ENCODE results near the gene MXD1. TPM values are rescaled to one million over a fixed set of nuclear protein-coding genes. Genes with fewer than 3 reads are reported as not detected.

Gene MXD1
- total and polyA plus RNA-seq, 2 of the 4 experiments (the other 2 are of a cell fraction) = 2.0 to 3.7 TPM

DNA sequence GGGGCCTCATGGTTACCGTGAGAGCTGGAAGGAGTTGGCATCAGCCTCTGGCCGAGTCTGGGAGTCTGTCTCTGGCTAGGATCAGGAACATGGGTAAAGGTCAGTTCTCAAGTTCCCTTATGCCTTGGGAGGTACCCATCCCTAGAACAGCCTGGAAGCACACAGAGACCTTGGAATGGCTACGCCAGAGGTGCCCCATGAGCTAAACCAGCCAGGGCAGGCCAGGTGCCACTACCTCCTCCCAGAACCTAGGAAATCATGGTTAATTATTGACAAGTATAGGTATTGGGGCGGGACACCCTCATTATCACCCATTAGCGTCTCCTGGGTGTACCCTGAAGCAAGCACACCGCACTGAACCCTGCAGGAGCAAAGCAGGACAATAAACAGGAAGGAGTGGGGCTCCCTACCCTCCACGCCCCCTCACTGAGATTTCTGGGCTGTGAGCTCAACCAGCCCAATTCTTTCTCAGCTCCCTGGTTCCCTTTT is 49.5 kb downstream of the MXD1 start:
- no peak overlapping the region for H2BK20ac ChIP-seq (ENCODE audit: low read depth, low read length)
- no peaks in the 10 kb centered on the region for H3K4me1 ChIP-seq (ENCODE audit: control insufficient read depth, insufficient read depth, low read length)
- H3K14ac ChIP-seq (replicated peaks; ENCODE audit: low read depth, low read length) = no peak overlapping the region
- ChIA-PET CTCF (no interaction called here), POLR2A (ENCODE audit: unreplicated experiment) (no interaction called here)
- H2AK9ac ChIP-seq (replicated peaks; ENCODE audit: low read depth, low read length, poor library complexity) = peak overlapping the region; percentile 57
- H3K9me3 ChIP-seq (ENCODE audit: control insufficient read depth, insufficient read depth, low read length) = no peaks in the 10 kb centered on the region
- no peak overlapping the region for H4K5ac ChIP-seq (ENCODE audit: low read depth, low read length)
- DNase-seq (no peak), ATAC-seq (ENCODE audit: low read depth) (no peak)
- no peak overlapping the region for H2AK5ac ChIP-seq (ENCODE audit: low read depth, low read length)
- no peak overlapping the region for H3K23ac ChIP-seq (ENCODE audit: low read depth, low read length)
- 60% methylated on average over 1 of the region's 7 CpGs; no CpG with 5 or more reads in 1 of the 2 experiments for WGBS, 2 experiments (ENCODE audit: extremely low coverage in 2 of 2, insufficient read length in 1 of 2)
- intact Hi-C loops (cut with micrococcal nuclease) (no loop called here), in situ Hi-C loops (cut with MboI; ENCODE audit: low sequenced_read_pairs) (no loop called here), dilution Hi-C loops (cut with HindIII; ENCODE audit: low sequenced_read_pairs, unreplicated experiment) (no loop called here)
- H2BK5ac ChIP-seq (ENCODE audit: low read depth, low read length, poor library complexity, severe bottlenecking) = no peak overlapping the region
- no peak overlapping the region for H3K18ac ChIP-seq (ENCODE audit: low read depth, low read length)
- H3K36me3 ChIP-seq (ENCODE audit: control insufficient read depth, insufficient read depth, low read length) = no peaks in the 10 kb centered on the region
- no peak overlapping the region for H3K56ac ChIP-seq (ENCODE audit: extremely low read depth, insufficient read depth, low read length)
- no peak overlapping the region for H3K27ac ChIP-seq (ENCODE audit: insufficient read depth, low read length)
- H4K91ac ChIP-seq (ENCODE audit: insufficient read depth, low read depth, low read length) = no peak overlapping the region
- peak overlapping the region; percentile 3 for H2AFZ ChIP-seq (replicated peaks; ENCODE audit: low read length, poor library complexity)
- no peak overlapping the region for H4K8ac ChIP-seq (ENCODE audit: low read depth in 2 of 2, low read length in 2 of 2)
- H3K4ac ChIP-seq (ENCODE audit: low read depth, low read length) = no peak overlapping the region
- TF ChIP-seq, protein P1, sequence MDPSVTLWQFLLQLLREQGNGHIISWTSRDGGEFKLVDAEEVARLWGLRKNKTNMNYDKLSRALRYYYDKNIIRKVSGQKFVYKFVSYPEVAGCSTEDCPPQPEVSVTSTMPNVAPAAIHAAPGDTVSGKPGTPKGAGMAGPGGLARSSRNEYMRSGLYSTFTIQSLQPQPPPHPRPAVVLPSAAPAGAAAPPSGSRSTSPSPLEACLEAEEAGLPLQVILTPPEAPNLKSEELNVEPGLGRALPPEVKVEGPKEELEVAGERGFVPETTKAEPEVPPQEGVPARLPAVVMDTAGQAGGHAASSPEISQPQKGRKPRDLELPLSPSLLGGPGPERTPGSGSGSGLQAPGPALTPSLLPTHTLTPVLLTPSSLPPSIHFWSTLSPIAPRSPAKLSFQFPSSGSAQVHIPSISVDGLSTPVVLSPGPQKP (IDR thresholded peaks at IDR 0.05; ENCODE audit: borderline replicate concordance, low read depth, low read length) = no peak
- TF ChIP-seq POLR2A (IDR thresholded peaks at IDR 0.05; ENCODE audit: low read depth, low read length) = no peak
- TF ChIP-seq, protein P2, sequence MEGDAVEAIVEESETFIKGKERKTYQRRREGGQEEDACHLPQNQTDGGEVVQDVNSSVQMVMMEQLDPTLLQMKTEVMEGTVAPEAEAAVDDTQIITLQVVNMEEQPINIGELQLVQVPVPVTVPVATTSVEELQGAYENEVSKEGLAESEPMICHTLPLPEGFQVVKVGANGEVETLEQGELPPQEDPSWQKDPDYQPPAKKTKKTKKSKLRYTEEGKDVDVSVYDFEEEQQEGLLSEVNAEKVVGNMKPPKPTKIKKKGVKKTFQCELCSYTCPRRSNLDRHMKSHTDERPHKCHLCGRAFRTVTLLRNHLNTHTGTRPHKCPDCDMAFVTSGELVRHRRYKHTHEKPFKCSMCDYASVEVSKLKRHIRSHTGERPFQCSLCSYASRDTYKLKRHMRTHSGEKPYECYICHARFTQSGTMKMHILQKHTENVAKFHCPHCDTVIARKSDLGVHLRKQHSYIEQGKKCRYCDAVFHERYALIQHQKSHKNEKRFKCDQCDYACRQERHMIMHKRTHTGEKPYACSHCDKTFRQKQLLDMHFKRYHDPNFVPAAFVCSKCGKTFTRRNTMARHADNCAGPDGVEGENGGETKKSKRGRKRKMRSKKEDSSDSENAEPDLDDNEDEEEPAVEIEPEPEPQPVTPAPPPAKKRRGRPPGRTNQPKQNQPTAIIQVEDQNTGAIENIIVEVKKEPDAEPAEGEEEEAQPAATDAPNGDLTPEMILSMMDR (conservative IDR thresholded peaks at IDR 0.05; ENCODE audit: low read depth, low read length) = no peak
- no peak overlapping the region for H3K4me2 ChIP-seq (ENCODE audit: low read depth, low read length)
- no peaks in the 10 kb centered on the region for H3K79me1 ChIP-seq (ENCODE audit: low read depth in 1 of 2, low read length in 2 of 2)
- no peaks in the 10 kb centered on the region for H4K20me1 ChIP-seq (ENCODE audit: insufficient read depth, low read length)
- no peak overlapping the region for H2BK120ac ChIP-seq (ENCODE audit: low read depth, low read length)
- no peak overlapping the region for H3K4me3 ChIP-seq (ENCODE audit: insufficient read depth, low read depth, low read length)
- H2BK15ac ChIP-seq (ENCODE audit: low read depth, low read length) = no peak overlapping the region
- no TSS peak for BruUV-seq (replicated peaks)
- H3K9me1 ChIP-seq (ENCODE audit: insufficient read depth, low read length) = no peaks in the 10 kb centered on the region
- peaks cover 9% of the 10 kb centered on the region for H3K27me3 ChIP-seq (ENCODE audit: control insufficient read depth, insufficient read depth, low read length)
- H3K9ac ChIP-seq (ENCODE audit: low read depth, low read length) = no peak overlapping the region
